Left forelimb (tissue), 1 donor: ENCODE measurements around the gene CLASRP.

Source experiments
- DNase-seq: peaks from one replicate; pipeline ENCODE4 v3.0.0-alpha.2; 2018; ENCODE audit warnings: low spot score

CLASRP gene

DNA sequence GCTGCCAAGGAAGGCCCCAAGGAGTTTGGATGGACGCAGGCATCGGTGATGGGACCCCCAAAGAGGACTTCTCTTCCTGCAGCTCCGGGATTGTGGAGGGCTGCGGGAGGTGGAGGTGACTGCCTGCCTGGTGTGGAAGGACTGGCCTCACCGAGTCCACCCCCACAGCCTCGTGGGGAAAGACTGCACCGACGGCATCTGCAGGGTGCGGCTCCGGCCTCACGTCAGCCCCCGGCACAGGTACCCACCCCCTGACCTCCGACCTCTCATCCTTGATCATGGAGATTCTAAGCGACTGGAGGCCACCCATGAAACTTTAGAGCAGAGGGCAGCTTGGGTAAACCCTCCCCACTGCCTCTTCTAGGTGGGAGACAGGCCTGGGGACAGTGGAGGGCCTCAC, 16.9 kb upstream of the CLASRP start:
- DNase-seq: no peak

DNA sequence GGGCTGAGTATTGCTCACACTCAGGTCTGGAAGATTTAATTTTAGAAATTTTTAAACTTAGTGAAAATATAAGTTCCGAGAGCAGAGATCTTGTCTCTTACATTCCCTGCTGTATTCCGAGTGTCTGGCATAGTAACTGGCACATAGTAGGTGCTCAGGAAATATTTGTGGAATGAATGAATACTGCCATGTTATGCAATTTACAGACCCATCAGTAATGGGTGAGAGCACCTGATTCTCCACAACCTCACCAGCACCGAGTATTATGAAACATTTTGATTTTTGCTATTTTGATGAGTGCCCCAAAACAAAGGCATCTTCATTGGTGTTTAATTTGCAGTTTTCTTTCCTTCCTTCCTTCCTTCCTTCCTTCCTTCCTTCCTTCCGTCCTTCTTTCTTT, 15.8 kb upstream of the CLASRP start:
- no peak for DNase-seq

- DNase-seq: no peak
These were observed 13.6 kb upstream of the CLASRP start for GRCh38 chr19:45025264-45025663.

- no peak for DNase-seq
These were observed 11.5 kb upstream of the CLASRP start for GRCh38 chr19:45027371-45027770.

DNA sequence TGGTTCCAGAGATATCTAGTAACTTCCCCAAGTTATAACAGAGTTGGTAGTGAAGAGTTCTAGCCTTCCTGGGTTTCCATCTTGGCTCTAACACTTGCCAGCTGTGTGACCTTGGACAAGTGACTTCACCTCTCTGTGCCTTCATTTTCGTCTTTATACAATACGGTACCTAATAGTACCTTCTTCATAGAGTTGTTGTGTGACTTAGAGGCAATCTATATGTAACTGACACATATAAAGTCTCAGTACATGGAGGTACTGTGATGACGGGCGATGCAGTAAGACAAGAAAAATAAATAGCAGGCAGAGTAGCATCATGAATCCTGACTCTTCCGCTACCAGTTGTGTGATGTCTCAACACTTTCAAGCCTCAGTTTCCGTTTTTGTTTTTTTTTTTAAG, 8.0 kb upstream of the CLASRP start:
- DNase-seq: no peak

- no peak for DNase-seq
These were observed 6.4 kb upstream of the CLASRP start for GRCh38 chr19:45032421-45032820.

DNA sequence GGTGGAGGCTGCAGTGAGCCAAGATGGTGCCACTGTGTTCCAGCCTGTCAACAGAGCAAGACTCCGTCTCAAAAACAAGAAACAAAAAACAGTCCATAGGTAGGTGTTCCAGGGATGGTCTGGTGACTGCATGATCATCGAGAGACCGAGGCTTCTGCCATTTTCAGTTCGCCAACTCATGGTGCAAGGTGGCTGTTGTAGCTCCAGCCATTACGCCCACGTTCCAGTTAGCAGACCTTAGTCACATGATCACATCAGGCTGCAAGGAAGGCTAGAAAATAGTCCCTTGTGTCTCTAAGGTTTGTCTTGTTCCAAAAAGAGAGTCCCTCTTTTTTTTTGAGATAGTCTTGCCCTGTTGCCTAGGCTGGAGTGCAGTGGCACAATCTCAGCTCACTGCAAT, 3.1 kb upstream of the CLASRP start:
- DNase-seq: no peak

- no peak for DNase-seq
These were observed 1.3 kb upstream of the CLASRP start for GRCh38 chr19:45037393-45038169.

DNA sequence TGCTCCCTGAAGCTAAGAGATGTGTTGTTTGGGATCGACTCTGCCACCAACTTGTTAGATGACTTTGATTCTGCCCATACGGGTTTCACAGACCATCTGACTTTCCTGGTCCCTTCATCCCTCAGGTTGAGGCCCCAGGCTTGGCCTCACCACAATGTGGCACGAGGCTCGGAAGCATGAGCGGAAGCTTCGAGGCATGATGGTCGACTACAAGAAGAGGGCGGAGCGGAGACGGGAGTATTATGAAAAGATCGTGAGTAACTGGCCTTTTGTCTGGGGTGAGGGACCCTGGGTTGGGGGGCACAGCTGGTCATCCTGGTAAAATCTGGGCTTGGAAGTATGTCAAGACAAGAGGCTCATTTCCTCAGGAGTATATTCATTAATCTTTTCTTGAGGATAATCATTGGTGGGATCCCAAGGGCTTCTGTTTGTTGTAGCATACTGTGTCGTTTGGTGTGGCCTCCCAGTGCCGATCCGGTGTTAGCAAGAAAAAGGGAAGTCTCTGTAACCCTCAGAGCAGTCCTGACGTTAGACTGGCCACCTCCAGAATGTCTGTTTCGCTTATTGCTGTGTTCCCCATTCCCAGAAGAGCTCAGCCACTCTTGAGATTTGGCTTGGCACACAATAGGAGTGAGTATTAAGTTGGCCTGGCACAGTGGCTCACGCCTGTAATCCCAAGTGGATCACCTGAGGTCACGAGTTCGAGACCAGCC, 1.4 kb downstream of the CLASRP start:
- no peak for DNase-seq

DNA sequence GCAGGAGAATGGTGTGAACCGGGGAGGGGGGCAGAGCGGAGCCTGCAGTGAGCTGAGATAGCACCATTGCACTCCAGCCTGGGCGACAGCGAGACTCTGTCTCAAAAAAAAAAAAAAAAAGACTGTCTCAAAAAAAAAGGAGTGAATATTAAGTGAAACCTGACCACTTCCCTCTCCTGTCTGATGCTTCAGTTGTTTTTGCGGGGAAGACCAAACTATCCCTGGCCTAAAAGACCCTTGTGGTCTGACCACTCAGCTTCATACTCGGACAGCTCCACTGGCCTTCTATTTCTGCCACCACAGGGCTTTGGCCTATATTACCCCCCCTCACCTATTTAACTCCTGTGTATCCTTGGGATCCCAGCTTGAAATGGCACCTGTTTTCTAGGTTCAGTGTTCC, 2.3 kb downstream of the CLASRP start:
- DNase-seq: no peak

DNA sequence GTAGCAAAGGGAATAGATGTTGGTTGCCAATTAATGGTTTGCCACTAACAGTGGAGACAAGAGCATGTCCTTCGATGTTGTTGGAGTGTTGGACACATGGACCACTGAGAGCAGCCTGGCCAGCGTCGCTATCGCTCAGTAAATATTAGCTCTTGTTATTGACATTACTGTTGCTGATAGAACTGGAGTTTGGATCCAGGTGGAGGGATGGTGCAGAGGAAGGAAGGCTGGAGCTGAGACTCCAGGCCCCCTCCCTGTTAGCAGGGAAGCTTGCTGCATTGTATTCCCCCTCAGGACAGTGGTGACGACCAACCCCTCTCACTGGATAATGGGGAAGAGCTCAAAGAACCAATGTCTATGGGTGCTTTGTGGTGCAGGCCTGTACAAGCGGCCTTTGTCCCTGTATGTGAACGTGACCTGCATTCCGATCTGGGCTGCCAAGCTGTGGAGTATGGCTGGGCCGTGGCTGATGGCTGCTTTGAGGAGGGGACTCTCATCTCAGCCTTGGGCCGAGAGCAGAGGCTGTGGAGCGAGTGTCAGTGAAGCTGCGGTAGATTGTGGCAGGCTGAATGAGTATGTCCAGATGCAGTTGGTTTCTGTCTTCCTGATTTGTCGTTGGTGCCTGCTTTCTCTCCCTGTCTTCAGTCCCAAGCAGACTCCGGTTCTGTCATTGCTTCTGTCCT, 7.0 kb downstream of the CLASRP start:
- DNase-seq: no peak

DNA sequence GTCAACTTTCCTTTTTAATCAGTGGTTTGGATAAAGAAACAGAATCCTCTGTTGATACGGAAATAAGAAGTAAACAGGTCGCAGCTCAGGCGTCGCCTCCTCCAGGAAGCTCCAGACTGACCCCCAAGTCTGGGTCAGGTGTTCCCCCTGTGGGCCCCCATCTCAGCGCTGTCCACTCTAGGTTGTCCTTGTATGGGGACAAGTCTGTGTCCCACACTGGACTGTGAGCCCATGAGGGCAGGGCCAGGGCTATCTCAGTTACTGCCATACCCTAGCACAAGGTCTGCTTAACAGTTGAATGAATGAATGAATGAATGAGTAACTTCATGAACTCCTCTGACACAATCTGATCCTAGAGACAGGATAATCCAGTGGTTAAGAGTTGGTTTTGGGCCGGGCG, 7.5 kb downstream of the CLASRP start:
- no peak for DNase-seq

GRCh38 chr19:45047188-45047797, 8.4 kb downstream of the CLASRP start:
- DNase-seq: no peak

- no peak for DNase-seq
These were observed 10.4 kb downstream of the CLASRP start for GRCh38 chr19:45049073-45049736.

DNA sequence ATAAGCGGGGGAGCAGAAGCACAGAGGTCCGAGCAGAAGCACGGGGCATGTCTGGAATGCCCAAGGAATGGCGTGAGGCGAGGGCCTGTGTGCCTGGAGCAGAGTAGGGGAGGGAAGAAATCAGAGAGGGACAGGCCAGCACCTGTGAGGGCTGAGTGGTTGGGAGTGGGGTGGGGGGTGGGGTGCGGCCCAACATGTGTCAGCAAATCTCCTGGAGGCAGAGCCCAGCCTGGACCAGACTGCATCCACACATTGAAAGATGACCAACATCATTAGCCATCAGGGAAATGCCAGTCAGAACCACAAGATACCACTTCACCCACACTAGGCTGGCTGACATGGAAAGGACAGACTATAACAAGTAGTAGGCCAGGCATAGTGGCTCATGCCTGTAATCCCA, 11.2 kb downstream of the CLASRP start:
- no peak for DNase-seq

DNA sequence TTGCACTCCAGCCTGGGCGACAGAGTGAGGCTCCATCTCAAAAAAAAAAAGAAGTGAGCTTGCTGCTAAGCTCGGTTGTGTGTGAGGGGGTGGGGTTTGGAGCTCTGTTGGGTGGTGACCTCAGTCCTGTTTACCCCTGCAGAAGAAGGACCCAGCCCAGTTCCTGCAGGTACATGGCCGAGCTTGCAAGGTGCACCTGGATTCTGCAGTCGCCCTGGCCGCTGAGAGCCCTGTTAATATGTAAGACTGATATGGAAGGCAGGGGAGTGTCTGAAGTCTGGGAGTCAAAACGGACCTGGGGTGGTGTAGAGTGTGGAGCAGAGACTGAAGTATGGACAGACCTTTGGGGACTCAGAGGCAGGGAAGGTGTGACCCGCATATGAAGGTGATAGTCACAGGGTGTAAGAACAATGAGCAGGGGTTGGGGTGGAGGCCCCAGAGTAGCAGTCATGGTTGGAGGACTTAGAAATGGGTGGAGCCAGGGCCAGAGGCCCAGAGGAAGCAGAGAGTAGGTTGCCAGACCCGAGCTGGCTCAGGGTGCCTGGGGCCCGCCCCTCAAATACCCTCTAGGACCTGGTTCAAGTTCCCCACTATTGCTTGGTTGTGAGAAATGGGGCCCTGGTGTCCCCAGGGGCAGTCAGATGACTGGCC, 13.2 kb downstream of the CLASRP start:
- DNase-seq: no peak

DNA sequence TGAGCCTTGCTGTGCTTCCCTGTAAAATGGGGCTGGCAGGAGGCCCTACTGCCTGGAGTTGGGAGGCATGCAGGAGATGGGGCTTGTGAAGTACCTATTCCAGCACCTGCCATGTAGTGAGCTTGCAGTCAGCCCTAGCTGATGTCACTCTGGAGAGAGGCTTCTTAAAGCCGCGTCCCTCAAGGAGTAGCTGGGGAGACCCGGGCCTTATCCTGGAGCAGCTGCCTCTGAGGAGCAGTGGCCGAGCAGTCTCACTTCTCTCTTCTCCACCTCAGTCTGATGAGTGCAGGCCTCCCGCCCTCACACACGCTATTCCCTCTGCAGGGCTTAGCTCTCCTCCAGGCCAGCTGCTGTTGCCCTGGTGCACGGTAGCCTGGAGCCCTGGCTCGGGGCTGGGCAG, 18.0 kb downstream of the CLASRP start:
- no peak for DNase-seq

GRCh38 chr19:45057444-45057843, 18.6 kb downstream of the CLASRP start:
- DNase-seq: no peak

GRCh38 chr19:45058622-45059159, 19.8 kb downstream of the CLASRP start:
- no peak for DNase-seq

DNA sequence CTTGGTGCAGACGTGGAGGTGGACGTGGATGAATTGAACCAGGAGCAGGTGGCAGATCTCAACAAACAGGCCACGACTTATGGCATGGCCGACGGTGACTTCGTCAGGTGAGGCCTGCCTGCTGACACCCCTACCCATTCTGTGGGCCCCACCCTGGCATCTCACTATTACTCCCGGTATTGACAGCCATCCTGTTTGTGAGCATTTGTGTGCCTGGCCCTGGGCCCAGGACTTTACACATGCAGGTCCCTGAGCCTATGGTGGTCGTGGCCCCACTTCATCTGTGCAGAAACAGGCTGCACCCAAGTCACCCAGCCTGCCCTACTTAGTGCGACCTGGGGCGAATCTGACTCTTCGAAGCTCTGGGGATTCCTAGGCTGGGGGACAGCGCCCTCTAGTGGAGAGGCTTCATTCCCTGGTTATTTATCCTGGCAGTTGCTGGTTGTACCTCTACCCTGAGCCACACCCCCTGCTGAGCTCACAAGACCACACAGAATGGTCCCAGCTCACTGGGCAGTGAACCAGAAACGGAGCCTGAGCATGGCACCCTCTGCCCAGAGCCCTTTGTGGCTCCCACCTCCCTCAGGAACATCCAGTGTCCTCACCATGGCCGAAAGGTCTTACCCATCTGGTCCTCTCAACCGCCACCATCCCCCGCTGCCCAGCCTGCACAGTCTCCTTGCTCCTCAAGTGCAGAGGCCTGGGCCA, 20.6 kb downstream of the CLASRP start:
- DNase-seq: no peak

GRCh38 chr19:45061965-45062364, 23.1 kb downstream of the CLASRP start:
- no peak for DNase-seq
